ENCODE data around the gene ZNF516. TPM values are rescaled to one million over a fixed set of nuclear protein-coding genes. Genes with fewer than 3 reads are reported as not detected.
A peak's percentile ranks its signal among the peaks of the same experiment; 100 is the strongest.

ZNF516 gene
- total and polyA plus RNA-seq, 2 of the 13 experiments (the other 11 are each of a cell fraction or from before 2014, with no cell fraction given), result 16.6 to 18.7 TPM

DNA sequence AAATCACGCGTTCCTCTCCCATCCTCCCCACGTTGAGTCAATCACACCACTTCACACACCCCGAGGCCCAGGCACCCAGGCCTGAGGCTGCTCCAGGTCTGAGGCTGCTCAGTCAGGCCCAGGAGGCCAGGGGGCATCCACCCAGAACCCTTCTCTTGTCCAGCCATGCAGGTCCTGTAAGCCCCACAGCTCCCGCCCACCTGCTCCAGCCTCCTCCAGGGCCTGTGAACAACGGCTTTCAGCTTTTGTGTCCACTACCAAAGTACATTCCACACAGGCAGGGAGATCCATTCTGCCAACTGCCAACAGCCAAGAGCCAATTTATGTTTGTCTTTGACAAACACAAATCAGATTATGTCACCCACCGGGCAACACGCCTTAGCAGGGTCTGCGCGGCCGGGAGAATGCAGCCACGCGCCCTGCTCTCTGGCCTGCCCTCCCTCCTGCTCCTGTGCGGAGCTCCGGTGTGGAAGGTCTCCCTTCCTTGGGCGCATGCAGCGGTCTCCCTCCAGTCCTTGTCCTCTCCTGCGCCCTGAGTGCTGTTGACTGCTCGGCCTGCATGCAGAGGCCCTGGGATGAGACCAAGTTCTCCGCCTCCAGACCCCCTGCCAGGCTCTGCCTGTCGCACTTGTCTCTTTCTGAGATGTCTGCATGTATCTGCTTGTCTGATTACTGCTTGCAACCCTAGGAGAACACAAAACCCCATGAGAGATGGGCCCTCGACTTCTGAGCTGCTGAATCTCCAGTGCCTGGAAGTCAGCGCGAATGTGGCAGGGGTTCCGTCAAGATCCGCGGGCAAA is 146.6 kb downstream of the ZNF516 start (continued):
- TF ChIP-seq ZNF710 (CRISPR knock-in tag; IDR thresholded peaks at IDR 0.05; ENCODE audit: borderline replicate concordance) (no peak), MTA1 (CRISPR knock-in tag; IDR thresholded peaks at IDR 0.05; ENCODE audit: borderline replicate concordance) (peak; percentile 75; the same call in 1 of the 2 replicates), HOXA5 (CRISPR knock-in tag; IDR thresholded peaks at IDR 0.05) (no peak), THAP9 (CRISPR knock-in tag; IDR thresholded peaks at IDR 0.05; ENCODE audit: borderline replicate concordance) (no peak), CHD2 (IDR thresholded peaks at IDR 0.05; ENCODE audit: low read depth, low read length) (no peak), ZNF354B (CRISPR knock-in tag; IDR thresholded peaks at IDR 0.05) (no peak), ZMYM2 (CRISPR knock-in tag; IDR thresholded peaks at IDR 0.05) (0 out of 2 replicates have a peak, but pooled peaks have one; percentile 43), ARNTL (CRISPR knock-in tag; IDR thresholded peaks at IDR 0.05) (0 out of 2 replicates have a peak, but pooled peaks have one; percentile 22), ZNF253 (CRISPR knock-in tag; IDR thresholded peaks at IDR 0.05; ENCODE audit: borderline replicate concordance) (no peak), SKIL (CRISPR knock-in tag; IDR thresholded peaks at IDR 0.05; ENCODE audit: borderline replicate concordance) (no peak), STAT5B (CRISPR knock-in tag; IDR thresholded peaks at IDR 0.05) (no peak), TBX2 (CRISPR knock-in tag; IDR thresholded peaks at IDR 0.05; ENCODE audit: borderline replicate concordance) (no peak; the same call in 1 of the 2 replicates), ZNF781 (CRISPR knock-in tag; IDR thresholded peaks at IDR 0.05; ENCODE audit: borderline replicate concordance, not compliant biosample characterization) (no peak), ZKSCAN8 (CRISPR knock-in tag; IDR thresholded peaks at IDR 0.05; ENCODE audit: borderline replicate concordance) (no peak)
- TF ChIP-seq, protein P1, sequence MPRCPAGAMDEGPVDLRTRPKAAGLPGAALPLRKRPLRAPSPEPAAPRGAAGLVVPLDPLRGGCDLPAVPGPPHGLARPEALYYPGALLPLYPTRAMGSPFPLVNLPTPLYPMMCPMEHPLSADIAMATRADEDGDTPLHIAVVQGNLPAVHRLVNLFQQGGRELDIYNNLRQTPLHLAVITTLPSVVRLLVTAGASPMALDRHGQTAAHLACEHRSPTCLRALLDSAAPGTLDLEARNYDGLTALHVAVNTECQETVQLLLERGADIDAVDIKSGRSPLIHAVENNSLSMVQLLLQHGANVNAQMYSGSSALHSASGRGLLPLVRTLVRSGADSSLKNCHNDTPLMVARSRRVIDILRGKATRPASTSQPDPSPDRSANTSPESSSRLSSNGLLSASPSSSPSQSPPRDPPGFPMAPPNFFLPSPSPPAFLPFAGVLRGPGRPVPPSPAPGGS (CRISPR knock-in tag; IDR thresholded peaks at IDR 0.05), result no peak
